Tibial nerve (tissue), 3 donors: ENCODE results near the gene CELSR1.

Source experiments
- POLR2A ChIP-seq, 2 donors: fragments of 450-650 bp; IDR thresholded peaks; one replicate each; pipeline ENCODE4 v1.6.1; 2017; ENCODE audit warnings: antibody characterized with exemption in 2 of 2, mild to moderate bottlenecking in 2 of 2, moderate library complexity in 2 of 2
- TF ChIP-seq, protein P1 (sequence below), 5 experiments: fragments of 200-600 bp in 3 of 5; fragments of 450-650 bp in 2 of 5; sonication (generic) in 3 of 5; IDR thresholded peaks; one replicate each; pipeline ENCODE4 v1.5.1; 2016 to 2019; ENCODE audit warnings: antibody characterized with exemption in 5 of 5, mild to moderate bottlenecking in 3 of 5, moderate library complexity in 2 of 5

DNA sequence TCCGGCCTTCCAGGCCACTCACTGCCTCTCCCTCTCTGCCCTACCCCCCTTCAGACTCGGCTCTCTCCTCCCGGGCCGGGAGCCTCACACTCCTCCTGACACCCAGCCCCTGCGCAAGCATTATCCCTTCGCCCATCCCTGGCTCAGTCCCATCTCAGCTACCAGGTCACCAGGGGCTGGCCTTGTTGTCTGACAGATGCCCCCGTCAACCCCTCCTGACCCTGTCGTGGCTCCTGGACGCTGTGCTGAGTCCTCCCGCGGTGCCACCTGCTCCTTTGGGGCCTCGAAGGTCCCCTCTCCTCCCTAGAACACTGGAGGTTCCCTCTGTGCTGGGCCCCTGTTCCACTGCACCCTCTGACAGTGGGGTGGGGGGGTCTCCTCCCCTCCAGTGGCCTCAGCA is 169.0 kb downstream of the CELSR1 start:
- TF ChIP-seq, protein P1, sequence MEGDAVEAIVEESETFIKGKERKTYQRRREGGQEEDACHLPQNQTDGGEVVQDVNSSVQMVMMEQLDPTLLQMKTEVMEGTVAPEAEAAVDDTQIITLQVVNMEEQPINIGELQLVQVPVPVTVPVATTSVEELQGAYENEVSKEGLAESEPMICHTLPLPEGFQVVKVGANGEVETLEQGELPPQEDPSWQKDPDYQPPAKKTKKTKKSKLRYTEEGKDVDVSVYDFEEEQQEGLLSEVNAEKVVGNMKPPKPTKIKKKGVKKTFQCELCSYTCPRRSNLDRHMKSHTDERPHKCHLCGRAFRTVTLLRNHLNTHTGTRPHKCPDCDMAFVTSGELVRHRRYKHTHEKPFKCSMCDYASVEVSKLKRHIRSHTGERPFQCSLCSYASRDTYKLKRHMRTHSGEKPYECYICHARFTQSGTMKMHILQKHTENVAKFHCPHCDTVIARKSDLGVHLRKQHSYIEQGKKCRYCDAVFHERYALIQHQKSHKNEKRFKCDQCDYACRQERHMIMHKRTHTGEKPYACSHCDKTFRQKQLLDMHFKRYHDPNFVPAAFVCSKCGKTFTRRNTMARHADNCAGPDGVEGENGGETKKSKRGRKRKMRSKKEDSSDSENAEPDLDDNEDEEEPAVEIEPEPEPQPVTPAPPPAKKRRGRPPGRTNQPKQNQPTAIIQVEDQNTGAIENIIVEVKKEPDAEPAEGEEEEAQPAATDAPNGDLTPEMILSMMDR (IDR thresholded peaks at IDR 0.05): no peak
- no peak for TF ChIP-seq POLR2A (IDR thresholded peaks at IDR 0.05)
